ENCODE results near the gene CDKL5.
A peak's percentile ranks its signal among the peaks of the same experiment; 100 is the strongest.

The CDKL5 gene

GRCh38 chrX:18491587-18492340 is 66.4 kb downstream of the CDKL5 start:
- no peaks in the 10 kb centered on the region for H3K4me1 ChIP-seq (ENCODE audit: low read length)
- no peaks in the 10 kb centered on the region for H4K20me1 ChIP-seq (ENCODE audit: insufficient read depth, low read length)
- H3K4me2 ChIP-seq (ENCODE audit: low read length): no peak overlapping the region
- H3K27me3 ChIP-seq (ENCODE audit: low read depth, low read length): no peaks in the 10 kb centered on the region
- H3K4me3 ChIP-seq (ENCODE audit: low read length): no peak overlapping the region
- H3K36me3 ChIP-seq (replicated peaks; ENCODE audit: low read depth, low read length): no peaks in the 10 kb centered on the region
- no peak for TF ChIP-seq EZH2phosphoT487 (IDR thresholded peaks at IDR 0.05; ENCODE audit: low read depth)
- TF ChIP-seq, protein P1, sequence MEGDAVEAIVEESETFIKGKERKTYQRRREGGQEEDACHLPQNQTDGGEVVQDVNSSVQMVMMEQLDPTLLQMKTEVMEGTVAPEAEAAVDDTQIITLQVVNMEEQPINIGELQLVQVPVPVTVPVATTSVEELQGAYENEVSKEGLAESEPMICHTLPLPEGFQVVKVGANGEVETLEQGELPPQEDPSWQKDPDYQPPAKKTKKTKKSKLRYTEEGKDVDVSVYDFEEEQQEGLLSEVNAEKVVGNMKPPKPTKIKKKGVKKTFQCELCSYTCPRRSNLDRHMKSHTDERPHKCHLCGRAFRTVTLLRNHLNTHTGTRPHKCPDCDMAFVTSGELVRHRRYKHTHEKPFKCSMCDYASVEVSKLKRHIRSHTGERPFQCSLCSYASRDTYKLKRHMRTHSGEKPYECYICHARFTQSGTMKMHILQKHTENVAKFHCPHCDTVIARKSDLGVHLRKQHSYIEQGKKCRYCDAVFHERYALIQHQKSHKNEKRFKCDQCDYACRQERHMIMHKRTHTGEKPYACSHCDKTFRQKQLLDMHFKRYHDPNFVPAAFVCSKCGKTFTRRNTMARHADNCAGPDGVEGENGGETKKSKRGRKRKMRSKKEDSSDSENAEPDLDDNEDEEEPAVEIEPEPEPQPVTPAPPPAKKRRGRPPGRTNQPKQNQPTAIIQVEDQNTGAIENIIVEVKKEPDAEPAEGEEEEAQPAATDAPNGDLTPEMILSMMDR (IDR thresholded peaks at IDR 0.05; ENCODE audit: low read depth, low read length): no peak
- H3K27ac ChIP-seq (ENCODE audit: low read length): no peak overlapping the region
- H2AFZ ChIP-seq (ENCODE audit: low read depth, low read length): no peak overlapping the region
- no peaks in the 10 kb centered on the region for H3K9me3 ChIP-seq (ENCODE audit: insufficient read depth, low read length)
- no peak overlapping the region for H3K9ac ChIP-seq (ENCODE audit: low read length)
- H3K79me2 ChIP-seq (ENCODE audit: low read length): no peaks in the 10 kb centered on the region

DNA sequence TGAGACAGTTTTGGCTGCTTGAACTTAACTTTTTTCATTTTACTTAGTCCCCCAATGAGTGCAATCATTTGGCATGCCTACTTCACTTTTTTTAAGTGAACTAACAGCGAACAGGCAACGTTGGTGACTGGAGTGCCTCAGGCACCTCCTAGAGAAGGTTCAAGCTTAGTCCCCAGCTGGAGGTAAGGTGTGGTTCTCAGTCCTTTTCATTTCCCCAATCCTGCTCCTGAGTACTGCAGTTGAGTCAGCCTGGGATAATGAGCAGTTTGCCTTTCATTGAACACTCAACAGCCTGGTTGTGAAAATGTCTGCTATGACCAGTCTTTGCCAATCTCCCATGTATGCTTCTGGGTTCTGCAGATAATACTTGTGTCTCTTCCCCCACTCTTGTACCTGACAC is 109.5 kb downstream of the CDKL5 start:
- Histone ChIP-seq H2AFZ (ENCODE audit: low read depth, low read length) (no peak overlapping the region), H4K20me1 (ENCODE audit: insufficient read depth, low read length) (no peaks in the 10 kb centered on the region), H3K79me2 (ENCODE audit: low read length) (no peaks in the 10 kb centered on the region), H3K36me3 (replicated peaks; ENCODE audit: low read depth, low read length) (no peaks in the 10 kb centered on the region), H3K4me2 (ENCODE audit: low read length) (no peak overlapping the region), H3K4me3 (ENCODE audit: low read length) (no peak overlapping the region), H3K9me3 (ENCODE audit: insufficient read depth, low read length) (no peaks in the 10 kb centered on the region), H3K9ac (ENCODE audit: low read length) (no peak overlapping the region), H3K27me3 (ENCODE audit: low read depth, low read length) (no peaks in the 10 kb centered on the region), H3K27ac (ENCODE audit: low read length) (no peak overlapping the region), H3K4me1 (ENCODE audit: low read length) (peaks cover 9% of the 10 kb centered on the region; the same call in 1 of the 2 replicates)
- TF ChIP-seq, protein P1 (IDR thresholded peaks at IDR 0.05; ENCODE audit: low read depth, low read length): no peak
- no peak for TF ChIP-seq EZH2phosphoT487 (IDR thresholded peaks at IDR 0.05; ENCODE audit: low read depth)

- no peaks in the 10 kb centered on the region for H4K20me1 ChIP-seq (ENCODE audit: insufficient read depth, low read length)
- peak overlapping the region; percentile 6; the same call in 1 of the 2 replicates for H3K4me2 ChIP-seq (ENCODE audit: low read length)
- H2AFZ ChIP-seq (ENCODE audit: low read depth, low read length): no peak overlapping the region
- H3K27me3 ChIP-seq (ENCODE audit: low read depth, low read length): no peaks in the 10 kb centered on the region
- H3K4me3 ChIP-seq (ENCODE audit: low read length): no peak overlapping the region
- peaks cover 9% of the 10 kb centered on the region; the same call in 1 of the 2 replicates for H3K4me1 ChIP-seq (ENCODE audit: low read length)
- H3K27ac ChIP-seq (ENCODE audit: low read length): no peak overlapping the region
- no peaks in the 10 kb centered on the region for H3K36me3 ChIP-seq (replicated peaks; ENCODE audit: low read depth, low read length)
- no peaks in the 10 kb centered on the region for H3K79me2 ChIP-seq (ENCODE audit: low read length)
- no peak overlapping the region for H3K9ac ChIP-seq (ENCODE audit: low read length)
- TF ChIP-seq, protein P1 (IDR thresholded peaks at IDR 0.05; ENCODE audit: low read depth, low read length): no peak
- no peak for TF ChIP-seq EZH2phosphoT487 (IDR thresholded peaks at IDR 0.05; ENCODE audit: low read depth)
- H3K9me3 ChIP-seq (ENCODE audit: insufficient read depth, low read length): no peaks in the 10 kb centered on the region
Measured at GRCh38 chrX:18537068-18537467, 111.7 kb downstream of the CDKL5 start.

DNA sequence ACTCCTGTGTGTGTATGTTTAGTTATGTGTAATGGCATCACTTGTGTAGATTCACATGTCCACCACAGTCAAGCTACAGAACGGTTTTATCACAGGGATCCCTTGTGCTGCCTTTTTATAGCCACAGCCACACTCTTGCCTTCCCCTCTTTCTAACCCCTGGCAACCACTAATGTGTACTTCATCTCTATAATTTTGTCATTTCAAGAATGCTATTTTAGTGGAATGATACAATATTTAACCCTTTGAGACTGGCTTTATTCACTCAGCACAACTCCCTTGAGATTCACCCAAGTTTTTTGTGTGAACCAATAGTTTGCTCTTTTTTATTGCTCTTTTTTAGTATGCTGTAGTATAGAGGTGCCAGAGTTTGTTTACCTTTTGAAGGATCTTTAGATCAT is 112.1 kb downstream of the CDKL5 start:
- Histone ChIP-seq H3K27ac (ENCODE audit: low read length) (no peak overlapping the region), H3K36me3 (replicated peaks; ENCODE audit: low read depth, low read length) (no peaks in the 10 kb centered on the region), H3K4me1 (ENCODE audit: low read length) (peaks cover 9% of the 10 kb centered on the region; the same call in 1 of the 2 replicates), H3K9me3 (ENCODE audit: insufficient read depth, low read length) (no peaks in the 10 kb centered on the region), H3K4me2 (ENCODE audit: low read length) (peak overlapping the region; percentile 6; the same call in 1 of the 2 replicates), H3K9ac (ENCODE audit: low read length) (no peak overlapping the region), H3K4me3 (ENCODE audit: low read length) (no peak overlapping the region), H3K27me3 (ENCODE audit: low read depth, low read length) (no peaks in the 10 kb centered on the region), H2AFZ (ENCODE audit: low read depth, low read length) (no peak overlapping the region), H4K20me1 (ENCODE audit: insufficient read depth, low read length) (no peaks in the 10 kb centered on the region), H3K79me2 (ENCODE audit: low read length) (no peaks in the 10 kb centered on the region)
- TF ChIP-seq, protein P1 (IDR thresholded peaks at IDR 0.05; ENCODE audit: low read depth, low read length): no peak
- TF ChIP-seq EZH2phosphoT487 (IDR thresholded peaks at IDR 0.05; ENCODE audit: low read depth): no peak

Data from OCI-LY3 (cell line).